ENCODE data around the gene ZIM2. TPM values are rescaled to one million over a fixed set of nuclear protein-coding genes. Genes with fewer than 3 reads are reported as not detected.

The ZIM2 gene
- under 1 TPM in 2 of 4 donors, not detected in 2; 0.36 to 0.88 TPM for total RNA-seq

DNA sequence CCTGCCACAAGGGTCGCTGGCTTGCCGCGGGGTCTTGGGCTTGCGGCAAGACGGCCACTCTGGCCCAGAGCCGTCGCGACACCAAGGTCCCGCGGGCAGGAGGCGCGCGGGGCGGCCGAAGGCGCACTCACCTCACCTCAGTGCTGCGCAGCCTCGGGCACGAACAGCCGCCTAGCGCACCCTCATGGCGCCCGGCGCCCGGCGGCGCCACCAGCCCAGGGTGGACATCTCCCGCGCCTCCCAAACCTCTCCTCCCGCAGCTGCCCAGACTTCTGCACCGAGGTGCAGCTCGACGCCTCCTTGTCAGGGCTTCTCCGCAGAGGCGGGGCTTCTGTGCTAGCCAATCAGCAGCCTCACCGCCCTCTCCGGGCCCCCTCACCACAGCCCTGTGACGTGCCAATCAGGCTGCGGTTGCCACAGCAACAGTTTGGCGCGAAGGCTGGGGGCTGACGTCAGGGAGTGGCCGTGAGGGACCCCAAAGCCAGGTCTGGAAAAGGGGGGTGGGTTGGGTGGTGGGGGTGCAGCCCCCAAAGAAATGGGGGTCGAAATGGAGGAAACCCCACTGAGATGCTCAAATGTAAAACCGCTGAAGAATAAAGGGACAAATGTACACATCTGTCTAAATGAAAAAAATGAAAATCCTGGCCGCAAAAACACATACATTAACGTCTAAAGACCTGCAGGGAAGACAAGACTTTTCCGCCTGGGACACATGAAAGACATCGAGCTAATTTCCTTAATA is at the start of gene ZIM2, which contains the start of gene PEG3:
ZIM2 (minus strand) TSS at position 276 of the 742 bp plus-strand sequence. CDS start 16,449 bp downstream, outside the sequence.
PEG3 (minus strand) TSS at position 276 of the 742 bp plus-strand sequence. CDS start 16,071 bp downstream, outside the sequence.
- DNase-seq (ENCODE audit: low spot score) = peak; percentile 42
- no peak for ATAC-seq (ENCODE audit: low FRiP score)
- TF ChIP-seq, protein P1, sequence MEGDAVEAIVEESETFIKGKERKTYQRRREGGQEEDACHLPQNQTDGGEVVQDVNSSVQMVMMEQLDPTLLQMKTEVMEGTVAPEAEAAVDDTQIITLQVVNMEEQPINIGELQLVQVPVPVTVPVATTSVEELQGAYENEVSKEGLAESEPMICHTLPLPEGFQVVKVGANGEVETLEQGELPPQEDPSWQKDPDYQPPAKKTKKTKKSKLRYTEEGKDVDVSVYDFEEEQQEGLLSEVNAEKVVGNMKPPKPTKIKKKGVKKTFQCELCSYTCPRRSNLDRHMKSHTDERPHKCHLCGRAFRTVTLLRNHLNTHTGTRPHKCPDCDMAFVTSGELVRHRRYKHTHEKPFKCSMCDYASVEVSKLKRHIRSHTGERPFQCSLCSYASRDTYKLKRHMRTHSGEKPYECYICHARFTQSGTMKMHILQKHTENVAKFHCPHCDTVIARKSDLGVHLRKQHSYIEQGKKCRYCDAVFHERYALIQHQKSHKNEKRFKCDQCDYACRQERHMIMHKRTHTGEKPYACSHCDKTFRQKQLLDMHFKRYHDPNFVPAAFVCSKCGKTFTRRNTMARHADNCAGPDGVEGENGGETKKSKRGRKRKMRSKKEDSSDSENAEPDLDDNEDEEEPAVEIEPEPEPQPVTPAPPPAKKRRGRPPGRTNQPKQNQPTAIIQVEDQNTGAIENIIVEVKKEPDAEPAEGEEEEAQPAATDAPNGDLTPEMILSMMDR (IDR thresholded peaks at IDR 0.05) = no peak

DNA sequence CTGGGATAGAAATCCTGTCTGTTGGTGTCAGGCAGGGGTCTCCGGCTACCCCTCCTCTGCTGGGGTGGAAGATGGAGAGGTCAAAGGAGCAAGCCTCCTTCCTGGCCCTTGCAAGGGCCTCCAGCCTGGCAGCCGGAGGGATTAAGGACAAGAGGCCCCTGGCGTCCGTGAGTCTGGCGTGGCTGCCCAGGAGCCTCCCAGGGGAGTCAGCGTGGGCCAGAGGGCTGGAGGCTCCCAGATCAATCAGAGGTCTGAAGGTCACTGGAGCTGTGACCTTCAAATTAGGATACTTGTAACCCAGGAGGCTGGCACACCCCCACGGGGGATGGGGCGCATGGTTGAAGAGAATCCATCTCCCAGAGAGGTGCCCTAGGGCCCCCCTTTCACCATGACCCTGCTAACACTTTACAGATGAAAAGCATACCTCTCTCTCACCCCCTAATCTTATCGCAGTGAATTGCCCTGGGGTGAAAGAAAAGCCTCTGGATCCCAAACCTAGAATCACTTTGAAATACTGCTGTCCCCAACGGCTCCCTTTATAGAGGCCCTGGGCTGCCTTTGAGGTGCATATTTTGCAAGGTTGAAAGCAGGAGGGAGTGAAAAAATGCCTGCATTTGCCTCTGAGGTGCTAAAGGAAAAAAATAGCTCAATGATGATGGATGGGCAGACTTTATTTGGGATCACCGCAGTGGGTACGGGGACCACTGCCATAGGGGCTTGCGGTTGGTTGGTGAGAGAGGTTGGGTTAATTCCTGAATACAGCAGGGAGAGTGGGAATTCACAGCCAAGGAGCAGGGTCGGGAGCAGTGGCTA is 44.9 kb upstream of the ZIM2 start:
- TF ChIP-seq, protein P1 (IDR thresholded peaks at IDR 0.05) = no peak
- ATAC-seq (ENCODE audit: low FRiP score) (no peak), DNase-seq (ENCODE audit: low spot score) (no peak)

DNA sequence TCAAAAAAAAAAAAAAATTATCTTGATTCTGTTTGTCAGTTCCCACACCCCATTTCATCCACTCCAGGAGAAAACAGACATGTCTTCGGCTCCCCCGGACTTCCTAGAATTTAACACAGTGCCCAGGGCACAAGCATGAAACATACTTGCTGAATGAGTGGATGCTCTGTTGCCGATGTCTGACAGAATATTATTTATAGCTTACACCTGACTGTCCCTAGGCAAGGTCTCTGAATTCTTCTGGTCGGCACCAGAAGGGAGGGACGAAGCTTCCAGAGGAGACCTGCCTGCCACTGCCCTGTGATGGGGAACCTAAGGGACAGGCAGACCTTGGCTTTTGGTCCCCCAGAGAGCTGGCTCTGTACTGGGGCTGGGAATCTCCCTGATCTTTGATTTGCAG is 43.9 kb upstream of the ZIM2 start:
- TF ChIP-seq, protein P1 (IDR thresholded peaks at IDR 0.05) = no peak
- DNase-seq (ENCODE audit: low spot score) = no peak
- no peak for ATAC-seq (ENCODE audit: low FRiP score)

DNA sequence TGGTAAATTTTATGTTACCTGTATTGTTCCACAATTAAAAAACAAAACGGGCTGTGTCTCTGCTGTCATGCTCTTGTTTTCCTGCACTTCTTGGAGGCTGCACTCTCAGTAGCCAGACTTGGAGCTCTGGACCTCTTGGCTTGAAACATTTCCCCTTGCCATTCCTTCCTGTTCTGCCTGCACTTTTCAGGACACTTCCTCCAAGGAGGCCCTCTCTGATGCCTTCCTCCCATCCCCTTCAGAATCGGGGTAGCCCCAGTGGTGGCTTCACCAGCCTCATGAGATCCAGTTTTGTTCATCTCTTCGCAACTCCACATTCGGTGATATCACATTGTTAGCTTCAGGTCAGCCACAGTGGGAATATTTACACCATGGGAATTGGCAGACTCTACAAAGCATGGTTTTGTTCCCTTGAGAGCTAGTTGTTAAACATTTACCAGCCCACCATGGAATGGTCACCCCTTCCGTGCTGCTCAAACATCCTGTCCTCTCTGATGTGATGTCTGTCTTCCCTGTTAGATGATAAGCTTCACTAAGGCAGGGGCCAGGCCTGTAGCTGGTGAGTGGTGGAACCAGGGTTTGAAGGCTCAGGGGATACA is 40.2 kb upstream of the ZIM2 start:
- ATAC-seq (ENCODE audit: low FRiP score) (no peak), DNase-seq (ENCODE audit: low spot score) (no peak)
- TF ChIP-seq, protein P1 (IDR thresholded peaks at IDR 0.05) = no peak

DNA sequence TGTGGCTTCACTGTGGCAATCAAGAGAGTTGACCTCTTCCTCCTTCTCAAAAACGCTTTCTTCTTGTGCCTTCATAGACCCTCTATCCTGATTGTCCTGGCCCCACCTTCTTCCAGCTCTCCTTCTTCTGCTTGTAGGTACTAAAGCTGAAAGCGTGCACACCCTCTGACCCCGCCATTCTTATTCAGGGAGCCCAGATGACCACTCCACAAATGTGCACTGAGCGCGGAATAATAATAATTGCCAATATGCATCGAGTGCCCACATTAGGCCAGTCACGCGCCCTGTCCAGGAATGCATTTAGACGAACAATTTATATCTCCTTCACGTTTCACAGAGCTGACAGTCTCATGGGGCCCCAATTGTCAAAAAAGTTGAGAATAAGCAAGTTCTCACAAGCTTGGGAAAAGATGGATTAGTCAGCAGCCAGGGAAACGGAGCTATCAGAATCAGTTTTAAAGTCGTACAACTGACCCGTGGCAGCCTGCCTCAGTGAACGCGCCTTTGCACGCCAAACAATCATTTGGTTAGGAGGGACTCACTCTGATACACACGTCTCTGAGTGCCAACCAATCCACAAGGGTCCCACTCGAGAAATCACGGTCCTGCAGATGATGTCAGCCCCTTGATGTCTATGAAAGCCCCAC is 36.7 kb upstream of the ZIM2 start:
- ATAC-seq (ENCODE audit: low FRiP score) = no peak
- TF ChIP-seq, protein P1 (IDR thresholded peaks at IDR 0.05) = no peak

DNA sequence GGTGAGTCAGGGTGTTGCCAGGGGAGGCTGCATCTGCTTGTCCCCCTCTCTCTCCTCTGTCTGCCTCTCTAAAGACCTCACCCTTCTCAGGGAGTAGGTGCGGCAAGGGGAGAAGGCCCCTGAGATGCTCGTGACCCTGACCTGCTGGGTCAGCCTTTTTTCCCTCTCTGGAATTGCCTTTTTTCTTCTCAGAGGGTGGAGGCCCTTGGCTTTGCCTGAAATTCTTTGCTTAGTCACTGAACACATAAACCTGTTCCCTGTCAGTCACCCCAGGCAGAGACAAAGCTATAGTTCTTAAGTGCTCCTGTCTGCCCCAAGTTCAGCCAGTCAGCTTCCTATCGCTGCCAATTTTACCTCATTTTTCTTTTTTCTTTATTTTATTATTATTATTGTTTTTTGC is 35.2 kb upstream of the ZIM2 start:
- DNase-seq (ENCODE audit: low spot score) (no peak), ATAC-seq (ENCODE audit: low FRiP score) (no peak)
- TF ChIP-seq, protein P1 (IDR thresholded peaks at IDR 0.05) = no peak

More for the DNA sequence above, 36.7 kb upstream of the ZIM2 start:
- DNase-seq (ENCODE audit: low spot score) = no peak

Measured in omental fat pad (tissue), 4 donors.